ENCODE data around the gene NBEAL1.
"Not testable (repeated sequence)": the region's sequence is repeated elsewhere in the genome, so short reads cannot be mapped to it uniquely, and the experiment has no call there.

NBEAL1 gene

DNA sequence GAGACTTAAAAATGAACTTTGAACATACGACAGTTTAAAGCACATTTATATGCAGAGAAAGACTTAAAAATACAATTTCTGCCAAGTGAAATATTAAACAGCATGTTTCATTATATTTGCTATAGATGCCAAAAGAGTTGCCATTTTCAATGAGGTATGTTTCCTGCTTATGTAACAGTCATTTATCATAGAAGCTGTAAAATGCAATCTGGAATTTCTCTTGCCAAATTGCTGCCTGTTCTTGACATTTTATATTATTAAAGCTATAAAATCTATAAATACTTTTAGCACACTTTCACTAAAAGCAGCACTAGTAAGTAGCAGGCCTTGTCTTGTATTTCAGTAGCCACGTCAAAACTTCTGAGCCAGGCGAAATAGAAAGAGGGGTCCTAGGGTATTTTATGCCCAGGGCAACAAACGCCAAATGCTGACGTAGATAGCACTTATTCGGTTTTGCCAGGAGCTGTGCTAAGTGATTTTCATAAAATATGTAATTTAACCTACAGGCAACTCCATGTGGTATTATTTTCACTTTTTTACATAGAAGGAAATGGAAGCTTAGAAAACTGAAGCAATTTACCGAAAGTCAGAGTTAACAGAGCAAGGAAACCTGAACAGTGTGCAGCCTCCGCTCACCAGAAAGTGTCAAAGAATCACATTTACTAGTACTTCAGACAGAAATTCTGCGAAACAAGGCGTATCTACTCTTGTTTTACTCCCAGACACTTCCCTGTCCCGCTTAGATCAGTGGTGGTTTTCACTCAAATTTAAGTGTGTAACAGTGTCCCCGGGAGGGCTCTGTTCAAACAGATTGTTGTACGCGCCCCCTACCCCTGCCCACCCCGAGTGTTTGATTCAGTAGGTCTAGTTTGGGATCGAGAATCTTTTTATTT lies 222.9 kb downstream of the NBEAL1 start:
- DNase-seq = no peak

DNA sequence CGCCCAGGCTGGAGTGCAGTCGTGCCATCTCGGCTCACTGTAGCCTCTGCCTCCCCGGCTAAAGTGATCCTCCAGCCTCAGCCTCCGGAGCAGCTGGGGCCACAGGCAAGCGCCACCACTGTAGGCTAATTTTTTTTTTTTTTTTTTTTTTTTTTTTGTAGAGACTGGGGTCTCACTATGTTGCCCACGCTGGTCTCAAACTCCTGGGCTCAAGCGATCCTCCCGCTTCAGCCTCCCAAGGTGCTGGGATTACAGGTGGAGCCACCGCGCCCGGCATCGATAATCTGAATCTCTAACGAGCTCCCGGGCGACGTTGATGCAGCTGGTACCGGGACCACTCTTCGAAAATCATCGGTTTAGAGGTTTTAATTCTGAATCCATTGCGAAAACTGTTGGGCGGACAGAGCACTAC lies 223.6 kb downstream of the NBEAL1 start:
- no peak for DNase-seq

DNA sequence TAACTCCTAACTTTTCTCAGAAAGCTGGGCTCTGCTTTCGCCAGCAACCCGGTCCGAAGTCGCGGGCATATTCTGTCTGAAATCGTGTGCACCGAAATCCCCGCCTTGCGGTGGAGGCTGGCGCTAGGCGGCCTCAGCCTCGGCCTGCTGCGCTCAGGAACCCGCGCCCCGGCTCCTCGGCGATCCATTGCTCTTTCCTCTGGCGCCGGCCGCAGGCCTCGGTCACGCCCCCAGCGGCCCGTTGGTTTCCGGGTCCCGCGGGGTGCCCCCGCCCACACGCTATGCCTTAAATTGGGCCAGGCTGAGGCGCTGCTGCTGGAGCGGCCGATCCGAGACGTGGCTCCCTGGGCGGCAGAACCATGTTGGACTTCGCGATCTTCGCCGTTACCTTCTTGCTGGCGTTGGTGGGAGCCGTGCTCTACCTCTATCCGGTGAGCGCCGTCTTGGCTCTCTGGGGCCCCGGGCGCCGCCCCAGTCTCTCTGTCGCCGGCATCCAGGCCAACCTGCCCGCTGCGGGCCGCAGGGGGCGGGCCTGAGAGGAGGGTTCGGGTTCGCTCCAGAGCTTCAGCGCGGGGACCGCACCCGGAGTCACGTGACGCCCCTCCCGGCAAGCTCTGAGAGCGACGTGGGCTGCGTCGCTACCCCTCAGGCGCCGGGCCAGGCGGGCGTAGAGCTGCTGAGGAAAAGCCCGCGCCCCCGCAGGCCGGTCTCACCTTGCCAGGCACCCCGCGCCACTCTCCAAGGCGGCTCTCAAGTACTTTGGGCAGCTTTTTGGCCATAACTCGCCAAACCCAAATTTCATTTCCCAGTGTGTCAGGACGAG lies 224.2 kb downstream of the NBEAL1 start, which contains the start of gene CYP20A1:
Gene CYP20A1, plus strand, starts transcription at position 315 of the 823 bp plus-strand sequence. Its CDS starts 45 bp downstream, at position 360.
- DNase-seq = peak; percentile 96

DNA sequence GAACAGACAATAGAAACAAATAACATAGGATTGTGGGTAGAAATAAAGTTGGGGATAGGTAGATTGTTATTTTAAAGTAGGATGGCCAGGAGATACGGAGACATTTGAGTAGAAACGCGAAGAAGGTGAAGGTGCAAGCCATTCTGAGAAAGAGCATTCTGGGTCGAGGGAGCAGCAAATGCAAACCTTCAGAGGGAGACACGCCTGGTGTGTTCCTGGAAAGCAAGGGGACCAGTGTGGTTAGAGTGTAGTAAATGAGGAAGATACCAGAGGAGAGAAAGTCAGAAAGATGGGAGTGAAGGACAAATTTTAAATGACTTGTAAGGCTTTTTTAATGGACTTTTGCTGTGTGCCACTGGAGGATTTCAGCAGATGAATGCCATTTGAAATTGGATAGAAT lies 225.8 kb downstream of the NBEAL1 start:
- no peak for DNase-seq

DNA sequence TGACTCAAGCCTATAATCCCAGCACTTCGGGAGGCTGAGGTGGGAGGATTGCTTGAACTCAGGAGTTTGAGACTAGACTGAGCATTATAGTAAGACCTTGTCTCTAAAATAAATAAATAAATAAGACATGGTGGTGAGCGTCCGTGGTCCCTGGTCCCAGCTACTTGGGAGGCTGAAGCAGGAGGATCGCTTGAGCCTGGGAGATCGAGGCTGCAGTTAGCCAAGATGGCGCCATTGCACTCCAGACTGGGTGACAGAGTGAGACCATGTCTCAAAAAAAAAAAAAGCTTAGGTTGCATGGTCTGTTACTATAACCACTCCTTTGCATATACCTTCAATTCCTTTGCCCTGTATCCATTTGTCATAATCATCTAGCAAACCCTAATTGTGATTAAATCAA lies 227.8 kb downstream of the NBEAL1 start:
- DNase-seq = no peak

DNA sequence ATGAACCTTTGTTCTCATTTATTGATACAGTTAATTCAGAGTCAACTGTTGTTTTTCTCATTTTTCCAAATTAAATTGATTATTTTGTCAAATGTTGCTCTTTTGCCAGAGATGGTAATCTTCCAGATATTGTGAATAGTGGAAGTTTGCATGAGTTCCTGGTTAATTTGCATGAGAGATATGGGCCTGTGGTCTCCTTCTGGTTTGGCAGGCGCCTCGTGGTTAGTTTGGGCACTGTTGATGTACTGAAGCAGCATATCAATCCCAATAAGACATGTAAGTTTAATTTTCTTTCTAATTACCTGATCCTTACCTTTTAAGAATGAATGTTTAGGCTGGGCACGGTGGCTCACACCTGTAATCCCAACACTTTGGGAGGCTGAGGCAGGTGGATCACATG lies 232.0 kb downstream of the NBEAL1 start:
- no peak for DNase-seq

DNA sequence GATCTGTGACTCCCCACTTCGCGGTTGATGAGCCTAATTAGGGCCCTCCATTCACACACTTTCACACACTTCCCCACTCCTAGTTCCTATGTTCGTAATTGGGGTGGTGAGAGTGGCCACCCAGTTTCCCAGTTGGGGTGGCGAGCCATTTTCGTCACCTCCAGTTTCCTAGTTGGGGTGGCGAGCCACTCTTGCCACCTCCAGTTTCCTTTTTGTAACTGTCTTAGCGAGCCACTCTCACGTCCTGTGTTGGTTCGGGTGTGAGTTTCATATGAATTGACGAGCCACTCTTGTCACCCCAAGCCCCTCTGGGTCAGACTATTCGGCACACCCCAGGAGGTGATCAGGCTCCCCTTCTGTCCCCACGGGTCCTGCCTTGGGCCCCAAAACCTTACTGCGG lies 238.1 kb downstream of the NBEAL1 start:
- DNase-seq = no peak

DNA sequence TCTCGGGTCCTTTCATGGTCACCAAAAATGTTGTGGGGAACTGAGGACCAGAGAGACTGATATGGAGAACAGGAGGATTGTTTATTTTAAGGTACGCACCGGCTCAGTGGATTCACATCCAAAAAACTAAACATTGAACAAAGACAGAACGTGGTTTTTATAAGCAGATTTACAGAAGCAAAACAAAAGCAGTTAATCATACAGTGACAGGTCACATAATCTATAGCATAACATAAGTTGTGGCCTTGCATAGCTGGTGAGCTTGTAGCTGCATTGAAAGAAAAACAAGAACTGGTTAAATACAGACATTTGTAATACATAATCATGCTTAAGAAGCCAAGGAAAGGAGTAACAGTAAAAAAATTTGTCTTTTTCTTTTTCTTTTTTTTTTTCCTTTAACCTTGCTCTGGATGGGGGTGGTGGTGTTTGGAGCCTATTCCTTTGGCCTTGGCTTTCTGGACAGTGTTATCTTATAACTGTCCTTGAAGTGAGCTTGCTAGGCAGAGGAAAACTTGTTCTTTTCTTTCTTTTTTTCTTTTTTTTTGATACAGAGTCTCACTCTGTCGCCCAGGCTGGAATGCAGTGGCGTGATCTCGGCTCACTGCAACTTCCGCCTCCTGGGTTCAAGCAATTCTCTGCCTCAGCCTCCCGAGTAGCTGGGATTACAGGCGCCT lies 238.9 kb downstream of the NBEAL1 start:
- DNase-seq = not testable (repeated sequence)

DNA sequence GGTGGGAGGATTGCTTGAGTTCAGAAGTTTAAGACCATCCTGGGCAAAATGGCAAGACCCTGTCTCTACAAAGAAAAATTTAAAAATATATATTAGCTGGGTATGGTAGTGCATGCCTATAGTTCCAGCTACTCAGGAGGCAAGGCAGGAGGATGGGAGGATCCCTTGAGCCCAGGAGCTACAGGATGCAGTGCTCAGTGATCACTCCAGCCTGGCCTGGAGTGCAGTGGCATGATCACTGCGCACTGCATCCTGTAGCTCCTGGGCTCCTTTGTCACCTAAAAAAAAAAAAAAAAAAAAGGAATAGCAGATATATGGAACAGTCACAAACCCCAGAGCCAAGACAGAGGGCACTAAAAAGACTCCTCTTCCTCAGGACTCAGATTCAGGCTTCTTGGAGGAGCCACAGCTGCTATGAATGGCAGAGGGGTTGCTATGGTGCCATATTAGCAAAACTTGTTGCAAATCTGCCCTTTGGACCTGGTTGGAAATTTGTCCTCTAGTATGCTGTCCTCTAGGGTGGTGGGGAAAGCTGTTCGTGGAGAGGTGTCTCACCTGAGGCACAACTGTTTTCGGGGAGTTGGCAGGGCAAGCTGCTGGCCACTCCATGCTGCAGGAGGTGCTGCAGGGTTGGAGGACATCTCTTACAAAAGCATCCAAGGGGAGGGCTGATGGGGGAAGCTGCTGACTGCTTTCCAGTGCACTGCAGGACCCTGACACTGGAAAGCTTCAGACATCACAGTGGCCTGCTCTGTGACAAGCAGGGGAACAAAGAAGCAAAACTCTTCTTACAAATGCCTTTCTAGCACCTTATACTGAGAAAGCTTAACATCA lies 246.9 kb downstream of the NBEAL1 start:
- DNase-seq = no peak
